WTC11 (cell line): ENCODE data around the gene KAZALD1. TPM values are rescaled to one million over a fixed set of nuclear protein-coding genes. Genes with fewer than 3 reads are reported as not detected.

ENCODE experiments used
- ATF1 ChIP-seq: sonication (generic); formaldehyde crosslinking; IDR thresholded peaks from 2 replicates; pipeline ENCODE4 v1.8.1; 2023; ENCODE audit warnings: mild to moderate bottlenecking, moderate library complexity, missing genetic modification reagents
- ATF2 ChIP-seq: sonication (generic); formaldehyde crosslinking; IDR thresholded peaks from 2 replicates; pipeline ENCODE4 v1.8.1; 2022; ENCODE audit warnings: low read depth, missing genetic modification reagents, borderline replicate concordance
- CREB1 ChIP-seq: sonication (generic); formaldehyde crosslinking; IDR thresholded peaks from 2 replicates; pipeline ENCODE4 v1.8.0; 2023; ENCODE audit warnings: mild to moderate bottlenecking, missing genetic modification reagents
- CTCF ChIP-seq: fragments of 200-600 bp; IDR thresholded peaks from 2 replicates; pipeline ENCODE4 v1.8.0; 2022; ENCODE audit warnings: antibody characterized with exemption
- E2F4 ChIP-seq: sonication (generic); formaldehyde crosslinking; IDR thresholded peaks from 2 replicates; pipeline ENCODE4 v1.8.1; 2022; ENCODE audit warnings: low read depth, mild to moderate bottlenecking, moderate library complexity, missing genetic modification reagents, borderline replicate concordance
- ESRRA ChIP-seq: sonication (generic); formaldehyde crosslinking; IDR thresholded peaks from 2 replicates; pipeline ENCODE4 v1.8.1; 2022; ENCODE audit warnings: mild to moderate bottlenecking, missing genetic modification reagents, borderline replicate concordance
- FOXP1 ChIP-seq: sonication (generic); formaldehyde crosslinking; IDR thresholded peaks from 2 replicates; pipeline ENCODE4 v1.8.0; 2022; ENCODE audit warnings: missing genetic modification reagents, mild to moderate bottlenecking, moderate library complexity, borderline replicate concordance
- FOXP4 ChIP-seq: sonication (generic); formaldehyde crosslinking; IDR thresholded peaks from 2 replicates; pipeline ENCODE4 v1.8.0; 2022; ENCODE audit warnings: mild to moderate bottlenecking, missing genetic modification reagents
- HMGA2 ChIP-seq: fragments of 250-450 bp; sonication (Bioruptor Pico); IDR thresholded peaks from 2 replicates; pipeline ENCODE4 v1.4.0; 2021; ENCODE audit warnings: mild to moderate bottlenecking, moderate library complexity
- JAZF1 ChIP-seq: fragments of 250-450 bp; sonication (Bioruptor Pico); IDR thresholded peaks from 2 replicates; pipeline ENCODE4 v1.9.0; 2021; ENCODE audit warnings: moderate library complexity, mild to moderate bottlenecking, inconsistent platforms
- NFE2L1 ChIP-seq: sonication (generic); formaldehyde crosslinking; IDR thresholded peaks from 2 replicates; pipeline ENCODE4 v1.8.1; 2023; ENCODE audit warnings: missing genetic modification reagents
- OVOL2 ChIP-seq: fragments of 250-450 bp; sonication (Bioruptor Pico); IDR thresholded peaks from 2 replicates; pipeline ENCODE4 v1.9.0; 2021; ENCODE audit warnings: mild to moderate bottlenecking, borderline replicate concordance
- RELA ChIP-seq: sonication (generic); formaldehyde crosslinking; IDR thresholded peaks from 2 replicates; pipeline ENCODE4 v1.8.1; 2022; ENCODE audit warnings: missing genetic modification reagents, mild to moderate bottlenecking, borderline replicate concordance
- SP1 ChIP-seq: sonication (generic); formaldehyde crosslinking; conservative IDR thresholded peaks from 2 replicates; pipeline ENCODE4 v1.8.1; 2022; ENCODE audit warnings: missing genetic modification reagents
- ZNF263 ChIP-seq: sonication (generic); formaldehyde crosslinking; IDR thresholded peaks from 2 replicates; pipeline ENCODE4 v1.8.1; 2022; ENCODE audit warnings: low read depth, mild to moderate bottlenecking, moderate library complexity, missing genetic modification reagents
- total RNA-seq: library from RNA; stranded (reverse); gene quantifications from 3 replicates; pipeline ENCODE4 v1.2.3, GENCODE V29; 2021
- TF ChIP-seq, protein P1 (sequence below): sonication (generic); formaldehyde crosslinking; IDR thresholded peaks from 2 replicates; pipeline ENCODE4 v1.8.1; 2023; ENCODE audit warnings: mild to moderate bottlenecking, missing genetic modification reagents
- TF ChIP-seq, protein P2 (sequence below): sonication (generic); formaldehyde crosslinking; IDR thresholded peaks from 2 replicates; pipeline ENCODE4 v1.8.1; 2023; ENCODE audit warnings: mild to moderate bottlenecking, missing genetic modification reagents
- TF ChIP-seq, protein P3 (sequence below): sonication (generic); formaldehyde crosslinking; IDR thresholded peaks from 2 replicates; pipeline ENCODE4 v1.8.0; 2022; ENCODE audit warnings: mild to moderate bottlenecking, missing genetic modification reagents
- TF ChIP-seq, protein P4 (sequence below): fragments of 250-450 bp; sonication (Bioruptor Pico); IDR thresholded peaks from 2 replicates; pipeline ENCODE4 v2.1.2; 2022; ENCODE audit warnings: mild to moderate bottlenecking, moderate library complexity
- TF ChIP-seq, protein P5 (sequence below): sonication (generic); formaldehyde crosslinking; IDR thresholded peaks from 2 replicates; pipeline ENCODE4 v1.8.1; 2023; ENCODE audit warnings: mild to moderate bottlenecking, missing genetic modification reagents, moderate library complexity
- TF ChIP-seq, protein P6 (sequence below): fragments of 250-450 bp; sonication (Bioruptor Pico); IDR thresholded peaks from 2 replicates; pipeline ENCODE4 v1.9.0; 2021; ENCODE audit warnings: mild to moderate bottlenecking, borderline replicate concordance

KAZALD1 gene
- total RNA-seq, 1 experiment from 2014 or later, result 19.2 TPM

DNA sequence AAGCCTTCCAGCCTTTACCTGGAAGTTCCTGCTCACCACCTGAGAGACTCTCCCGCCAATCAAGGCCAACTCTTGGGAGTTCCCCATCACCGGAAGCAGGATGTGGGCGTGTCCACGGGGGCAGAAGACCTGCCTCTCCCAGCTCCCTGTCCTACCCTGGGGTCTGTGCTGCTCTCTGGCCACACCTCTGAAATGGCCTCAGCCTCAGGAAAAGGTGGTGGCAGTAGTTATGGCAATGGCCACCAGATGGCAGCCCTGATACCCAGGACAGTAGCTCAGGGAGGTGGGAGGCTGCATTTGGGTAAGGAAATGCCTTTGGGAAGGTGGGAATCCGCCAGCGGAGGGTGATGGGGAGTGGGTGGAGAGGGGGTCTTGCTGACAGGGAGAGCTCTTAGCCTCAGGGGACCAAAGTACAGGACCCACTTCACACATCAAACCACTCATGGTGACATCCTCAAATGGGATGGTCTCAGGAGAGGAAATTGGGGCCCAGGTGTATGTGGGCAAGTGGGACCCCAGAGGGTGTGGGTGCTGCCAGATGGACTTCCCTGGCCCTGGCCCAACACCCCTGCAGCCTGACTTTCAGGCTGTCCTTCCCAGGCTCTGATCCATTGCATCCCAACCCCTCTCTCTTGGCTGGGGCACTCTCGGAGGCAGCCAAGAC is 33.9 kb downstream of the KAZALD1 start (continued):
- TF ChIP-seq CTCF, result peak; percentile 64
- TF ChIP-seq FOXP1 (CRISPR knock-in tag), result no peak
- TF ChIP-seq ATF1 (CRISPR knock-in tag), result no peak
- no peak for TF ChIP-seq CREB1 (CRISPR knock-in tag)
- TF ChIP-seq ZNF263 (CRISPR knock-in tag), result no peak
- TF ChIP-seq FOXP4 (CRISPR knock-in tag), result no peak
- TF ChIP-seq, protein P1, sequence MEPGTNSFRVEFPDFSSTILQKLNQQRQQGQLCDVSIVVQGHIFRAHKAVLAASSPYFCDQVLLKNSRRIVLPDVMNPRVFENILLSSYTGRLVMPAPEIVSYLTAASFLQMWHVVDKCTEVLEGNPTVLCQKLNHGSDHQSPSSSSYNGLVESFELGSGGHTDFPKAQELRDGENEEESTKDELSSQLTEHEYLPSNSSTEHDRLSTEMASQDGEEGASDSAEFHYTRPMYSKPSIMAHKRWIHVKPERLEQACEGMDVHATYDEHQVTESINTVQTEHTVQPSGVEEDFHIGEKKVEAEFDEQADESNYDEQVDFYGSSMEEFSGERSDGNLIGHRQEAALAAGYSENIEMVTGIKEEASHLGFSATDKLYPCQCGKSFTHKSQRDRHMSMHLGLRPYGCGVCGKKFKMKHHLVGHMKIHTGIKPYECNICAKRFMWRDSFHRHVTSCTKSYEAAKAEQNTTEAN (CRISPR knock-in tag), result no peak
- peak; percentile 75 for TF ChIP-seq SP1
- TF ChIP-seq ATF2 (CRISPR knock-in tag), result no peak
- TF ChIP-seq, protein P2, sequence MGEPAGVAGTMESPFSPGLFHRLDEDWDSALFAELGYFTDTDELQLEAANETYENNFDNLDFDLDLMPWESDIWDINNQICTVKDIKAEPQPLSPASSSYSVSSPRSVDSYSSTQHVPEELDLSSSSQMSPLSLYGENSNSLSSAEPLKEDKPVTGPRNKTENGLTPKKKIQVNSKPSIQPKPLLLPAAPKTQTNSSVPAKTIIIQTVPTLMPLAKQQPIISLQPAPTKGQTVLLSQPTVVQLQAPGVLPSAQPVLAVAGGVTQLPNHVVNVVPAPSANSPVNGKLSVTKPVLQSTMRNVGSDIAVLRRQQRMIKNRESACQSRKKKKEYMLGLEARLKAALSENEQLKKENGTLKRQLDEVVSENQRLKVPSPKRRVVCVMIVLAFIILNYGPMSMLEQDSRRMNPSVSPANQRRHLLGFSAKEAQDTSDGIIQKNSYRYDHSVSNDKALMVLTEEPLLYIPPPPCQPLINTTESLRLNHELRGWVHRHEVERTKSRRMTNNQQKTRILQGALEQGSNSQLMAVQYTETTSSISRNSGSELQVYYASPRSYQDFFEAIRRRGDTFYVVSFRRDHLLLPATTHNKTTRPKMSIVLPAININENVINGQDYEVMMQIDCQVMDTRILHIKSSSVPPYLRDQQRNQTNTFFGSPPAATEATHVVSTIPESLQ (CRISPR knock-in tag), result no peak
- TF ChIP-seq JAZF1, result no peak
- TF ChIP-seq OVOL2 (CRISPR knock-in tag), result no peak
- TF ChIP-seq, protein P3, sequence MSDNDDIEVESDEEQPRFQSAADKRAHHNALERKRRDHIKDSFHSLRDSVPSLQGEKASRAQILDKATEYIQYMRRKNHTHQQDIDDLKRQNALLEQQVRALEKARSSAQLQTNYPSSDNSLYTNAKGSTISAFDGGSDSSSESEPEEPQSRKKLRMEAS (CRISPR knock-in tag), result no peak; the same call in 1 of the 2 replicates
- TF ChIP-seq, protein P4, sequence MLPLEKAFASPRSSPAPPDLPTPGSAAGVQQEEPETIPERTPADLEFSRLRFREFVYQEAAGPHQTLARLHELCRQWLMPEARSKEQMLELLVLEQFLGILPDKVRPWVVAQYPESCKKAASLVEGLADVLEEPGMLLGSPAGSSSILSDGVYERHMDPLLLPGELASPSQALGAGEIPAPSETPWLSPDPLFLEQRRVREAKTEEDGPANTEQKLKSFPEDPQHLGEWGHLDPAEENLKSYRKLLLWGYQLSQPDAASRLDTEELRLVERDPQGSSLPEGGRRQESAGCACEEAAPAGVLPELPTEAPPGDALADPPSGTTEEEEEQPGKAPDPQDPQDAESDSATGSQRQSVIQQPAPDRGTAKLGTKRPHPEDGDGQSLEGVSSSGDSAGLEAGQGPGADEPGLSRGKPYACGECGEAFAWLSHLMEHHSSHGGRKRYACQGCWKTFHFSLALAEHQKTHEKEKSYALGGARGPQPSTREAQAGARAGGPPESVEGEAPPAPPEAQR, result no peak
- no peak for TF ChIP-seq ESRRA (CRISPR knock-in tag)
- no peak for TF ChIP-seq RELA (CRISPR knock-in tag)
- TF ChIP-seq NFE2L1 (CRISPR knock-in tag), result no peak
- no peak for TF ChIP-seq HMGA2
- TF ChIP-seq, protein P5, sequence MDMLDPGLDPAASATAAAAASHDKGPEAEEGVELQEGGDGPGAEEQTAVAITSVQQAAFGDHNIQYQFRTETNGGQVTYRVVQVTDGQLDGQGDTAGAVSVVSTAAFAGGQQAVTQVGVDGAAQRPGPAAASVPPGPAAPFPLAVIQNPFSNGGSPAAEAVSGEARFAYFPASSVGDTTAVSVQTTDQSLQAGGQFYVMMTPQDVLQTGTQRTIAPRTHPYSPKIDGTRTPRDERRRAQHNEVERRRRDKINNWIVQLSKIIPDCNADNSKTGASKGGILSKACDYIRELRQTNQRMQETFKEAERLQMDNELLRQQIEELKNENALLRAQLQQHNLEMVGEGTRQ (CRISPR knock-in tag), result no peak; the same call in 1 of the 2 replicates
- TF ChIP-seq, protein P6, sequence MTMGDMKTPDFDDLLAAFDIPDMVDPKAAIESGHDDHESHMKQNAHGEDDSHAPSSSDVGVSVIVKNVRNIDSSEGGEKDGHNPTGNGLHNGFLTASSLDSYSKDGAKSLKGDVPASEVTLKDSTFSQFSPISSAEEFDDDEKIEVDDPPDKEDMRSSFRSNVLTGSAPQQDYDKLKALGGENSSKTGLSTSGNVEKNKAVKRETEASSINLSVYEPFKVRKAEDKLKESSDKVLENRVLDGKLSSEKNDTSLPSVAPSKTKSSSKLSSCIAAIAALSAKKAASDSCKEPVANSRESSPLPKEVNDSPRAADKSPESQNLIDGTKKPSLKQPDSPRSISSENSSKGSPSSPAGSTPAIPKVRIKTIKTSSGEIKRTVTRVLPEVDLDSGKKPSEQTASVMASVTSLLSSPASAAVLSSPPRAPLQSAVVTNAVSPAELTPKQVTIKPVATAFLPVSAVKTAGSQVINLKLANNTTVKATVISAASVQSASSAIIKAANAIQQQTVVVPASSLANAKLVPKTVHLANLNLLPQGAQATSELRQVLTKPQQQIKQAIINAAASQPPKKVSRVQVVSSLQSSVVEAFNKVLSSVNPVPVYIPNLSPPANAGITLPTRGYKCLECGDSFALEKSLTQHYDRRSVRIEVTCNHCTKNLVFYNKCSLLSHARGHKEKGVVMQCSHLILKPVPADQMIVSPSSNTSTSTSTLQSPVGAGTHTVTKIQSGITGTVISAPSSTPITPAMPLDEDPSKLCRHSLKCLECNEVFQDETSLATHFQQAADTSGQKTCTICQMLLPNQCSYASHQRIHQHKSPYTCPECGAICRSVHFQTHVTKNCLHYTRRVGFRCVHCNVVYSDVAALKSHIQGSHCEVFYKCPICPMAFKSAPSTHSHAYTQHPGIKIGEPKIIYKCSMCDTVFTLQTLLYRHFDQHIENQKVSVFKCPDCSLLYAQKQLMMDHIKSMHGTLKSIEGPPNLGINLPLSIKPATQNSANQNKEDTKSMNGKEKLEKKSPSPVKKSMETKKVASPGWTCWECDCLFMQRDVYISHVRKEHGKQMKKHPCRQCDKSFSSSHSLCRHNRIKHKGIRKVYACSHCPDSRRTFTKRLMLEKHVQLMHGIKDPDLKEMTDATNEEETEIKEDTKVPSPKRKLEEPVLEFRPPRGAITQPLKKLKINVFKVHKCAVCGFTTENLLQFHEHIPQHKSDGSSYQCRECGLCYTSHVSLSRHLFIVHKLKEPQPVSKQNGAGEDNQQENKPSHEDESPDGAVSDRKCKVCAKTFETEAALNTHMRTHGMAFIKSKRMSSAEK (CRISPR knock-in tag), result no peak
- TF ChIP-seq E2F4 (CRISPR knock-in tag), result no peak
